ENCODE data around the gene MLXIP.

Gene MLXIP

DNA sequence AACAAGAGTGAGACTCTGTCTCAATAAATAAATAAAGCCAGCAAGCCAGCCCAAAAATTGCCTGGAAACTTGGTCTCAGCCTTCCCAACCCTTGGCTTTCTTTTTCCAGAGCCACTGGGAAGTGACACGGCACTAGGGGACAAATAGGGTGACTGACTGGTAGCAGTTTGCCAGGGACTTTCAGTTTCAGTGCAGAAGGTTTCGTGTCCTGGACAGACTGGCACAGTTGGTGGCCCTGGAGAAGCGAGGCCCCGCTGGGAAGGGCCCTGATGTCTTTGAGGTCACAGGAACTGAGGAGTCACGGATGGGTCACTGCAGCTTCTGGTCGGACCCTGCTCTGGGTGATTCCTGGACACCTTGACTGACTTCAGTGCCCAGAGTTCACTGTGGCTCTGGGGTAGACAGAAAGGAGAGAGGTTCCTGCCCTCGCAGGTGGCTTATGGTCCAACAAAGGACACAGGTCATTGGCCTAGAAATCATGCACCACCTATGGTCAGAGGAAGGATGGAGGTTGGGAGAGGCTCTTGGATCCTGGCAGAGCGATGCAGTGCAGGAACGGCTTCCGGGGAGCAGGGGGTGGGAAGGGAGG is 107.0 kb downstream of the MLXIP start:
- H3K9ac ChIP-seq (ENCODE audit: low read depth, low read length) = no peak overlapping the region

DNA sequence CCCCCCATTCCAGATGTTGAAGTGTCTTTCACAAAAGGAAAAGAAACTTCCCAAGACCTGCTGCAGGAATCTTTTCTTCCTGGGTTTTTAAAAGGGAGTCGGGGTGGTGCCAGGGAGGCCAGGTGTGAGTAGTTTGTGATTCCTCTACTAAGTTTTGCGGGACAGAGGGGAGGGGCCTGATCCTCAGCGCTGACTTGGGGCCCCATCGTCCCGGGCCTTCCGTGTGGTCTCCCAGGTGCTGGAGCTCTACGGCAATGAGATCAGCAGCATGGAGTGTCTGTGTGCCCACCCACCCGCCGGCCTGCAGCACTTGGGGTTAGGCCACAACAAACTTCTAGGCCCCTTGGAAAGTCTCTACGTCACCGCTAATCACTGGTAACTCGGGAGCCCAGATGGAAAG is 108.9 kb downstream of the MLXIP start:
- no peaks in the 10 kb centered on the region for H3K36me3 ChIP-seq (ENCODE audit: insufficient read depth, low read length)
- no peak overlapping the region for H3K9ac ChIP-seq (ENCODE audit: low read depth, low read length)
- no peaks in the 10 kb centered on the region for H3K9me3 ChIP-seq (ENCODE audit: control insufficient read depth, insufficient read depth, low read length)
- peaks cover 5% of the 10 kb centered on the region; the same call in 1 of the 2 replicates for H3K4me1 ChIP-seq (ENCODE audit: insufficient read depth, low read length)

More for the DNA sequence above, 107.0 kb downstream of the MLXIP start:
- H3K4me1 ChIP-seq (ENCODE audit: insufficient read depth, low read length) = peaks cover 5% of the 10 kb centered on the region; the same call in 1 of the 2 replicates
- no peaks in the 10 kb centered on the region for H3K36me3 ChIP-seq (ENCODE audit: insufficient read depth, low read length)
- H3K9me3 ChIP-seq (ENCODE audit: control insufficient read depth, insufficient read depth, low read length) = no peaks in the 10 kb centered on the region

DNA sequence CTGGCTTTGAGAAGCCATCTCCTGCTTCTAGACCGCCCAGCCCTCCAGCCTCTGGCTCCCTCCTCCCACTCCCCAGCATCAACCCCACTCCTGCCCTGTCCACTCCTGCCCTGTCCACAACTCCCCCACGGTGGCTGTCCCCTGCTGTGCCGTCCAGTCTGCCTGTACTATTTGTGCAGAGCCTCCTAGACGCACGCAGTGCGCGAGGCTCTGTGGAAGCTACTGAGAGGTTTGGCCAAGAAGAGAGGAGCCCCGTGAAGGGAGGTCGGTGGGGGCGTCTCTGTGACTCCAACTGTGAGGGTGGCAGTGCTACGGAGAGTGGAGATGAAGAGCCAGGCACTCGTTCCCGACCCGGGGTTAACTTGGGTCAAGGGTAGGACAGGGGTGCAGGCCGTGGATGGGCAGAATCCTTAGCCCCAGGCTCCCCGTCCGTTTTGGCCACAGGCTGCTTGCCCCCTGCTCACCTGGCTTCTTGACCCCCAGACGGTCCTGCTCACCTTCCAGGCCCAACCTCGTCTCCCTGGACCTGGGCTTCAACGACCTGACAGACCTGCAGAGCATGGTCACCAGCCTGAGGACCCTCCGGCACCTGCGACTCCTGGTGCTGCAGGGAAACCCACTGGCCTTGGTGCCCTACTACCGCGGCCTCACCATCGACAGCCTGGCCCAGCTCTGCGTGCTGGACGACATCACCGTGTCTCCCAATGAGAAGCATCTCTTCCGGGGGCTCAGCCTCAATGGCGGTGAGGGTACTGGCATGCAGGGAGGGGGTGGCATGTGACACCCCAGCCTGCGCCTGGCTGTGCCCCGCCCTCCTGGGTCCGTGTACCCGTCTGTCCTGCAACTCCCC is 111.3 kb downstream of the MLXIP start:
- H3K9me3 ChIP-seq (ENCODE audit: control insufficient read depth, insufficient read depth, low read length) = no peaks in the 10 kb centered on the region
- no peak overlapping the region for H3K9ac ChIP-seq (ENCODE audit: low read depth, low read length)
- H3K4me1 ChIP-seq (ENCODE audit: insufficient read depth, low read length) = peaks cover 5% of the 10 kb centered on the region; the same call in 1 of the 2 replicates
- H3K36me3 ChIP-seq (ENCODE audit: insufficient read depth, low read length) = no peaks in the 10 kb centered on the region

DNA sequence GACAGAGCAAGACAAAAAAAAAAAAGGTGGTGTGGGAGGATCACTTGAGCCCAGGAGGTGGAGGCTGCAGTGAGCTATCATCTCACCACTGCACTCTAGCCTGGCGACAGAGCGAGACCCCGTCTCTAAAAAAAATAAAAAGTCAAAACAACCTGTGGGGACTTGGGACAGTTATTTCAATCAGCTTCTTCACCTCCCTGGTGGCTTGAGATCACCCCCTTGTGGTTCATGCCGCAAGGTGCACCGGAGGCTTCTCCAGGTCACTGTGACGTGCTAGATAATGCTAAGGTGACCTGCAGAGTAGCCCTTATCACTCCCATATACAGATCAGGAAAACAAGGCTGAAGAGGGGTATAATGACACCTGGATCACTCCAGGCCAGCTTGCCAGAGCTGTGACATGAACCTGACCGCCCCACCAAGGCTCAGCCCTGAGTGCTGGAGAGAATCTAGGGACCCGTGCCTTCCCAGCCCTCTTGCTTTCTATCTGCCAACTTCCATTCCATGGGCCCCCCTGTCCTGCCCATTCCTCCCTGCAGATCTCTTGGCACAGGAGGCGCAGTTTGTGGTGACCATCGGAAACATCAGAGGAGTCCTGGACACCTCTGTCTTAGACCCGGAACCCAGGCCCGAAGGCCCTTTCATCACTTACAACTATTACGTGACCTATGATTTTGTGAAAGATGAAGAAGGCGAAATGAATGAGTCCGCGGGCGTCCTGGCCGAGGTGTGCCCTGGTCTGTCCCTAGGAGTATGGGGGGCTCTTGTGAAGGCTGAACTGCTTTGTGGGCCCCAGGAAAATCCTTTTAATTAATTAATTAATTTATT is 112.5 kb downstream of the MLXIP start:
- H3K9ac ChIP-seq (ENCODE audit: low read depth, low read length) = no peak overlapping the region
- no peaks in the 10 kb centered on the region for H3K9me3 ChIP-seq (ENCODE audit: control insufficient read depth, insufficient read depth, low read length)
- H3K4me1 ChIP-seq (ENCODE audit: insufficient read depth, low read length) = peaks cover 5% of the 10 kb centered on the region; the same call in 1 of the 2 replicates

DNA sequence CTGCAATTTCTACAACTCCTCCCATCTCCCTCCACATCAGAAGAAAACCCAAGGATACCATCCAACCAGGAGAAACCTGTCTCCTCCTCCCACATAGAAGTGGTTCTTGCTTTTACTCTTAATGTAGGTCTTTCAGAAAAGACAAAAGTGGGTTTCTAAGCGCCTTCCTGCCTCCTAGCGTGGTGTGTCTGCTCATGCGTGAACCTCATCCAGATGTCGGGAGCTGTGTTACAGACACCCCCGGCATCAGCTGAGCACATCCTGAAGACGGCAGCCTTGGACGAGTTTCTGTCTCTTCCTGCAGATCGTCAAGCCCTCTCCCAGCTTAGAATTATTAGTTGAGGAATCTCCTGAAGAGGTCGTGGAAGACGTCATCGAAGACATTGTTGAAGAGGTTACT is 113.9 kb downstream of the MLXIP start:
- peaks cover 3% of the 10 kb centered on the region; the same call in 1 of the 2 replicates for H3K4me1 ChIP-seq (ENCODE audit: insufficient read depth, low read length)
- no peak overlapping the region for H3K9ac ChIP-seq (ENCODE audit: low read depth, low read length)
- H3K9me3 ChIP-seq (ENCODE audit: control insufficient read depth, insufficient read depth, low read length) = no peaks in the 10 kb centered on the region
- H3K36me3 ChIP-seq (ENCODE audit: insufficient read depth, low read length) = no peaks in the 10 kb centered on the region

More for the DNA sequence above, 112.5 kb downstream of the MLXIP start:
- no peaks in the 10 kb centered on the region for H3K36me3 ChIP-seq (ENCODE audit: insufficient read depth, low read length)

DNA sequence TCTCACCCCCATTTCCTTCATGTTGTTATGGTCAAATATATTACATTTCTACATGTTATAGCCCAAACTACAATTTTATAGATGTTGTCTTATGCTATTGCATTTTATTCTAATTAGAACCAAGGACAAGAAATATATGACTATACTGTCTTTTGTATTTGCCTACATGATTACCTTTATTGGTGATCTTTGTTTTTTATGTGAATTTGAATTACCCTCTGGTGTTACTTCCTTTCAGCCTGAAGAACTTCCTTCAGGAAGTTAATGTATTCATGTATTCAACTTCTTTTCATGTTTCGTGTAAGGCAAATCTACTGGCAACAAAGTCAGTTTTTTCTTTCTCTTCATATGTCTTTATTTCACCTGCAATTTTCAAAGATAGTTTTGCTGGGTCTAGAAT is 116.2 kb downstream of the MLXIP start:
- Histone ChIP-seq H3K4me1 (ENCODE audit: insufficient read depth, low read length) (no peaks in the 10 kb centered on the region), H3K9ac (ENCODE audit: low read depth, low read length) (no peak overlapping the region), H3K9me3 (ENCODE audit: control insufficient read depth, insufficient read depth, low read length) (no peaks in the 10 kb centered on the region), H3K36me3 (ENCODE audit: insufficient read depth, low read length) (no peaks in the 10 kb centered on the region)

DNA sequence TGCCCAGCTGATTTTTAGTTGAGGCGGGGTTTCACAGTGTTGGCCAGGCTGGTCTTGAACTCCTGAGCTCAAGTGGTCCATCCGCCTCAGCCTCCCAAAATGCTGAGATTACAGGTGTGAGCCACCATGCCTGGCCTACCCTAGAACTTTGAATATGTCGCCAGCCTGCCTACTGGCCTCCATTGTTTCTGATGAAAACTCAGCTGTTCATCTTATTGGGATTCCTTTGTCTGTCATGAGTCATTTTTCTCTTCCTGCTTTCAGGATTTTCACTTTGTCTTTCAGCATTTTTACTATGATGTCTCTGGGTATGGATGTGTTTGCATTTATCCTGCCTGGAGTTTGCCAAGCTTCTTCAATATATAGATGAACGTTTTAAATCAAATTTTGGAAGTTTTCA is 116.8 kb downstream of the MLXIP start:
- no peaks in the 10 kb centered on the region for H3K9me3 ChIP-seq (ENCODE audit: control insufficient read depth, insufficient read depth, low read length)
- H3K9ac ChIP-seq (ENCODE audit: low read depth, low read length) = no peak overlapping the region
- H3K36me3 ChIP-seq (ENCODE audit: insufficient read depth, low read length) = no peaks in the 10 kb centered on the region
- no peaks in the 10 kb centered on the region for H3K4me1 ChIP-seq (ENCODE audit: insufficient read depth, low read length)

Measured in ES-I3 (cell line).